Activated CD8-positive, alpha-beta memory T cell treated with anti-CD3 and anti-CD28 coated beads for 4 hours (primary cell): Measurements from ENCODE around the gene GABARAP.

ENCODE experiments used
- DNase-seq, 2 donors: peaks; one replicate each; pipeline ENCODE4 v3.0.0-alpha.2; 2020; ENCODE audit warnings: low read depth in 2 of 2

The GABARAP gene

DNA sequence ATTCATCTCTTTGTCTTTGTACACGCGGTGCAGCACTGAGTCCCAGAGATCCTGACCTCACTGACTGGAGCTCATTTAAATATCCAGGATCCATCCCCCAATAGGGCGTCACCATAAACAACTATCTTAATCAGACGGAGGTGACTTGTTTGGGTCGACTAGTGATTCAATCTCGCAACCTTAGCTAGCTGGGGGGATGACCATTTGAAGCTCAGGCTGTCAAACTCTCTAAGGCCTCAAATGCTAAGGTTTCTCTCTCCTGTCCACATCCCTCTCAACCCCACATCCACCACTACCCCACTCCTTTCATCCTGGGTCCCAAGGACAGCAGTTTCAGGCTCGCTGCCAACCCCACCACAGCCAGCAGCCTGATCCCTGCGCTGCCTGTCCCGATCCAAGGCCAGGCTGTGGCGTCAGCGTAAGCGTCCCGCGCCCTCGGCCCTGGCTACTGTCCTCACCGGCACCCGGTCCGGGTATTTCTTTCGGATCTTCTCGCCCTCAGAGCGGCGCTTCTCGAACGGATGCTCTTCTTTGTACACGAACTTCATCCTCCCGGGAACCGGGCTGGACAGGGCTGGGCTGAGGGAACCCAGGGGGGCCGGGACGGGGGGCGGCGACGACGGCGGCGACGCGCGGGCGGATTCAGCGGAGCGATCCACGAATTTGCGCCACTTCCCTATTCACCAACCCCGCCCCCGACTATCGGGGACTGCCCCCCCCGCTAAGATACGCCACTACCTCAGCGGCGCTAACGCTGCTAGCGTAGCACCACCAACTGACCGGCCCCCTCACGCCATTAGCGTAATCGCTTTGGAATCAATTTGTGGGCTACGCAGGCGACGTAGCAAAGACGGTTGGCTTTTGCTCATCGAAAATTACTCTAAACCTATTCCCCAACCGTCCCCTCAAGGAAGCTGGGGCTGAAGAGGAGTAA lies at the start of gene GABARAP:
TSS of gene GABARAP (minus strand) at position 667 of the 934 bp plus-strand sequence. CDS start at position 548, 119 bp downstream.
- DNase-seq, result peak; percentile 87 to 91

- no peak for DNase-seq
Measured at GRCh38 chr17:7290685-7291084, 48.4 kb upstream of the GABARAP start.

DNA sequence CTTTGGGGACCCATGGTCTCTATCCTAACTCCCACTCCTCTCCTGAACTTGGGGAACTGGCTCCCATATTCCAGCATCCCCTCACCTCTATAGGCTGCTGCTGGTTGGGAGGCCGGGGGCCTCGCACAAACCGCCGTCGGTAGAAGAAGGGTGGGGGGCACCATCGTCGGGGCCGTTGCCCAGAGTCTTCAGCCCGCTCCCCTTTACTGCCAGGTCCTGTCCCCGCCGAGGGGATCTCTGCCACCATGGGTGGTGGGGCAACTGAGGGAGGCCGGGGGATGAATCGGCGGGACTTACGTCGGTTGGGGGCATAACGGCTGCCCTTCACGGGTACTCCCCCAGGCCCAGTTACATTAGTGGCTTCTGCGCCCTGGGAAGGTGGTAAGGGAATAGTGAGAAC lies 47.9 kb upstream of the GABARAP start:
- no peak for DNase-seq

DNA sequence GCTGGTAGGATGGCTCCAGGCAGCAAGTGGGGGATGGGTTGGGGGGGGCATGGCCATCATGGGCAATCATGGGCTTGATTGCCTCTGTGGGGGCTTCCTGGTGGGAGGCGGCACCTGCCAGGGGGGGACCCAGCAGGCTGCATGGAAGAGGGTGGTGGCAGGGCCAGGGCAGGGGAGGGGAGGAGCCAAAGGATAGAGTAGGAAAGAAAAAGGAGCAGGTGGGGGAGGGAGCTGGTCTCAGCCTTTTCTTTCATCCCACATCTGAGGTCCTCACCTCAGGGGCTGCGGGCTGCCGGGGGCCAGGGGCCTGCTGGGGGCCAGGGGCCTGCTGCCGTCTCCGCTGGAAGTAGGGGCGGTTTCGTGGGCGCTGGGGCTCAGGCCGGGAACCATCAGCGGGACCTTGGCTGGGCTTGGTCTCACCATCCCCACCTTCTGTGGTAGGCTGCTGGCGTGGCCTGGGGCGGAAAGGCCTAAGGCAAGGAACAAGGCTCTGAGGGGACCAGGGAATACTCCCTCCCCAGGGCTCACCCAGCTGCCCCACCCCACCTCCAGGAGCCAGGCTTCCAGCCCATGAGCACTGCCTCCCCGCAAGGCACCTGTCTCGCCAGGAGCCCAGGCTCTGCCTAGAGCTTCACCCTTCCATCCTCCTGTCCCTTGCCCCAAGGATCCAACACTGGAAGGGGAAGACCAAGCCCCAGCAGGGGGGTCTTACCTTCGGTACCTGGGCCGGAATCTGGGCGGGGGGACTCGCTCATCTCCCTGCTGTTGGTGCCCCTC lies 47.2 kb upstream of the GABARAP start:
- no peak for DNase-seq

- no peak for DNase-seq
Measured at GRCh38 chr17:7285679-7286078, 43.4 kb upstream of the GABARAP start.

DNA sequence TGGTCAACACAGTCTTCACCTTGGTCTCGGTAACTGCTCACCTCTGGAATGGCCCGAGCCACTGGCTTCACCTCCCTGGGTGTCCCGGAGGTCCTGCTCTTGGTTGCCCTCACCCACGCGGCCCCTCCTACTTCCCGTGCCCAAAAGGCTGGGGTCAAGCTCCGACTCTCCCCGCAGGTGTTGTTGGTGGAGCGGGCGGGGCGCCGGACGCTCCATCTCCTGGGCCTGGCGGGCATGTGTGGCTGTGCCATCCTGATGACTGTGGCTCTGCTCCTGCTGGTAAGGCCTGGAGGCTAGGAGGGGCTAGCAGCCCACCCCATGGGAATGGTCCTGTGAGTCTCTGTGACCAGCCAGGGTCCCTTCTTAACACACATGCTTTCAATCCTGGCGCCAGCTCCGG lies 42.7 kb upstream of the GABARAP start:
- DNase-seq, result no peak

- no peak for DNase-seq
Measured at GRCh38 chr17:7283471-7284216, 41.4 kb upstream of the GABARAP start.

- no peak for DNase-seq
Measured at GRCh38 chr17:7282752-7283321, 40.6 kb upstream of the GABARAP start.

DNA sequence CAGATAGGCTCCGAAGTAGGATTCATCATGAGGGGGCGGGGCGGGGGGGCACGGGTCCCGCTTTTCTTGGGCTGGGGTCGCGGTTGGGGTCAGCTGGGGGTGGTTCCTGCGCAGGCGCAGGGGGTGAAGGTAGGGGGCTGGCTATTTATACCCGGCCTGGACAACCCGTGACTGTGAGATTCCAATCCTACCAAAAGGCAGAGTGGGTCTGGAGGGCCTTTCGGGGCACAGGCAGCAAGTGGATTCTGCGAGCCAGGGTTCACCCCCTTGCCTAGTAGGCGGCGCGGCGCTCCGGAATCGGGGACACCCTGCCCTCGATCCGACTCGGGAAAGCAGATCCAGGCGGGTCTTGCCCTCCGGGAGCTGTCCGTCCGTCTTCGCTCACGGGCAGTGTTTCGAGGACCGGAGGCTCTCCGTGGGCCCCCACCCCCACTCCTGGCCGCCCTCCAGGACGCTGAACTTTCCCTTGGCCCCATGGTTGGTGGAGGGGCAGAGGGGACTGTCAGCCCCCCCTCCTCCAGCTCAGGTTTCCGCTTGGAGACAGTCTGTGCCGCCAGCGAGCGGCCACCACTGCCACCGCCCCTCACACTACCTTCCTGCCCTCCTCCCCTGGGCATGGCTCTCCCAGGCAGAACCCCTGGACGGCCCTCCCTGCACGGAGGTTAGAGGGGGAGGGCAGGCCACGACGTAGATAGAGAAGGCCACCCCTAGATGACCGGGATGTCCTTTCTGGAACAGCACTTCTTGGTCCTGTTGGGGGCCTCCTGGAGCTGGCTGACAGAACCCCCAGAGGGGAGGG lies 39.9 kb upstream of the GABARAP start:
- DNase-seq, result no peak

DNA sequence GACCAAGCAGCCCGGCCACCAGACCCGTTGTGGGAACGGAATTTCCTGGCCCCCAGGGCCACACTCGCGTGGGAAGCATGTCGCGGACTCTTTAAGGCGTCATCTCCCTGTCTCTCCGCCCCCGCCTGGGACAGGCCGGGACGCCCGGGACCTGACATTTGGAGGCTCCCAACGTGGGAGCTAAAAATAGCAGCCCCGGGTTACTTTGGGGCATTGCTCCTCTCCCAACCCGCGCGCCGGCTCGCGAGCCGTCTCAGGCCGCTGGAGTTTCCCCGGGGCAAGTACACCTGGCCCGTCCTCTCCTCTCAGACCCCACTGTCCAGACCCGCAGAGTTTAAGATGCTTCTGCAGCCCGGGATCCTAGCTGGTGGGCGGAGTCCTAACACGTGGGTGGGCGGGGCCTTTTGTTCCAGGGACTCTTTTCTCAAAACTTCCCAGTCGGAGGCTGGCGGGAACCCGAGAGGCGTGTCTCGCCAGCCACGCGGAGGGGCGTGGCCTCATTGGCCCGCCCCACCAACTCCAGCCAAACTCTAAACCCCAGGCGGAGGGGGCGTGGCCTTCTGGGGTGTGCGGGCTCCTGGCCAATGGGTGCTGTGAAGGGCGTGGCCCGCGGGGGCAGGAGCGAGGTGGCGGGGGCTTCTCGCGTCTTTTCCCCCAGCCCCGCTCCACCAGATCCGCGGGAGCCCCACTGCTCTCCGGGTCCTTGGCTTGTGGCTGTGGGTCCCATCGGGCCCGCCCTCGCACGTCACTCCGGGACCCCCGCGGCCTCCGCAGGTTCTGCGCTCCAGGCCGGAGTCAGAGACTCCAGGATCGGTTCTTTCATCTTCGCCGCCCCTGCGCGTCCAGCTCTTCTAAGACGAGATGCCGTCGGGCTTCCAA lies 39.1 kb upstream of the GABARAP start, which contains the start of gene SLC2A4:
TSS of gene SLC2A4 (plus strand) at position 645 of the 879 bp plus-strand sequence. CDS start at position 862, 217 bp downstream.
- DNase-seq, result peak; percentile 58 to 79

- DNase-seq, result peak; percentile 70 to 74
Measured at GRCh38 chr17:7280519-7281073, 38.3 kb upstream of the GABARAP start.

- DNase-seq, result no peak
Measured at GRCh38 chr17:7279448-7279847, 37.2 kb upstream of the GABARAP start.

GRCh38 chr17:7266784-7267183 lies 24.5 kb upstream of the GABARAP start:
- DNase-seq, result no peak

DNA sequence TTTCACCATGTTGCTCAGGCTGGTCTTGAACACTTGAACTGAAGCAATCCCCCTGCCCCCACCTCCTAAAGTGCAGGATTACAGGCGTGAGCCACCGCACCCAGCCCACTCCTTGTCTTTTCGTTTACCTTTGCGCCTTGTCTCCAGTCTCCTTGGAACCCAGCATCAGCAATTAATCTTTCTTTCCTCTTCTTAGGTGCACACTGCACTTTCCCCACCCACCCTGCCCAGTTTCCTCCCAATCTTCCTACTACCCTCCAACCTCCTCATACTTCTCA lies 21.5 kb upstream of the GABARAP start:
- no peak for DNase-seq

GRCh38 chr17:7262935-7263800 lies 20.9 kb upstream of the GABARAP start:
- DNase-seq, result no peak

- no peak for DNase-seq
Measured at GRCh38 chr17:7262192-7262934, 20.1 kb upstream of the GABARAP start, which contains the start of gene CLDN7. TSS of gene CLDN7 (minus strand) at chr17:7262478. CDS start at chr17:7262043, 435 bp downstream.

DNA sequence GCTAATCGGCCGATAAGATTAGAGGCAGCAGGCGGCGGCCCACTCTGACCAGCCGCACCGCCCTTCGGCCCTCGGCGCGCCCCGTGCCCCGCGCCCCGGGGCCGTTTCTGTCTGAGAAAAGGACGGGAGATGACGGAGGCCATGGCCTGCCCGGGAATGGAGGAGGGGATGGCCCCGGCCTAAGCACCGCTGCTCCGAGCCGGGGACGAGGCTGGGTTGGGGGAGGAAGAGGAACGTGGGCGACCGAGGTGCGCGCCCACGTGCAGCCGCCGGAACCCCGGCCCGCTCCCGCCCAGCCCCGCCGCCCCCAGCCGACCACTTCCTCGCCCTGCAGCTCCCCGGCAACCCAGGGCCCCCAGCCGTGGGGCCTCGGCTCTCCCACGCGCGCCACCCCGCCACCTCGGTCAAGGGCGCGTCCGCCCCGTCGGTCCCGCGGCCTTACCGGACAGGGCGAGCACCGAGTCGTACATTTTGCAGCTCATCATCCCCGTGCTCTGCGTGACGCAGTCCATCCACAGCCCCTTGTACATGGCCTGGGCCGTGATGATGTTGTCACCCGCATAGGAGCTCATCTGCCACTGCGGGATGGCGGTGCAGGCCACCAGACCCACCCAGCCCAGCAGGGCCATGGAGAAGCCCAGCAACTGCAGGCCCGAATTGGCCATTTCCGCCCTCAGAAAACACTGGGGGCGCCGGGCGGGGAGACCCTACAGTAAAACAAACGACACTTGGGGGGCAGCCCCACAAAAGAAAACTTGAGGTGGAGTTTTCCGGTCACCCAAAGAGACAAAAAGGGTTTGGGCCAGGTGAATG lies 19.3 kb upstream of the GABARAP start:
- DNase-seq, result no peak
